Hepatocyte (in vitro differentiated cells): ENCODE data around the gene ARHGAP15. TPM values are rescaled to one million over a fixed set of nuclear protein-coding genes. Genes with fewer than 3 reads are reported as not detected.

Experiments
- DNase-seq: peaks from one replicate; pipeline ENCODE4 v3.0.0-alpha.2; 2016; ENCODE audit warnings: low spot score
- H2AFZ ChIP-seq: fragments of 200-600 bp; sonication (generic); 2 replicates; pipeline ENCODE4 v1.6.0; 2016; ENCODE audit warnings: antibody characterized with exemption, mild to moderate bottlenecking
- H3K27ac ChIP-seq: fragments of 200-600 bp; sonication (generic); 2 replicates; pipeline ENCODE4 v1.5.1; 2016; ENCODE audit warnings: mild to moderate bottlenecking
- H3K27me3 ChIP-seq: fragments of 200-600 bp; sonication (generic); 2 replicates; pipeline ENCODE4 v1.6.1; 2016
- H3K36me3 ChIP-seq: fragments of 200-600 bp; sonication (generic); replicated peaks from 2 replicates; pipeline ENCODE4 v1.5.1; 2016; ENCODE audit warnings: low read depth; ENCODE audit not compliant: insufficient read depth
- H3K4me1 ChIP-seq: fragments of 200-600 bp; sonication (generic); 2 replicates; pipeline ENCODE4 v1.5.1; 2016; ENCODE audit warnings: mild to moderate bottlenecking, moderate library complexity; ENCODE audit not compliant: insufficient read depth
- H3K4me2 ChIP-seq: fragments of 200-600 bp; sonication (generic); 2 replicates; pipeline ENCODE4 v1.6.0; 2016
- H3K4me3 ChIP-seq: fragments of 200-600 bp; sonication (generic); 2 replicates; pipeline ENCODE4 v1.5.1; 2016; ENCODE audit warnings: mild to moderate bottlenecking
- H3K79me2 ChIP-seq: fragments of 200-600 bp; sonication (generic); 2 replicates; pipeline ENCODE4 v1.6.0; 2017; ENCODE audit warnings: mild to moderate bottlenecking
- H3K9me2 ChIP-seq: fragments of 200-600 bp; sonication (generic); replicated peaks from 2 replicates; pipeline ENCODE4 v1.6.0; 2017; ENCODE audit warnings: mild to moderate bottlenecking; ENCODE audit not compliant: insufficient read depth
- H3K9me3 ChIP-seq: fragments of 200-600 bp; sonication (generic); 2 replicates; pipeline ENCODE4 v1.5.1; 2016; ENCODE audit warnings: low read depth, mild to moderate bottlenecking
- H4K20me1 ChIP-seq: fragments of 200-600 bp; sonication (generic); 2 replicates; pipeline ENCODE4 v1.6.0; 2016; ENCODE audit warnings: mild to moderate bottlenecking; ENCODE audit not compliant: insufficient read depth, poor library complexity, severe bottlenecking
- EZH2 ChIP-seq: fragments of 200-600 bp; sonication (generic); IDR thresholded peaks from 2 replicates; pipeline ENCODE4 v1.6.1; 2016; ENCODE audit warnings: antibody characterized with exemption, mild to moderate bottlenecking, borderline replicate concordance
- EZH2phosphoT487 ChIP-seq: fragments of 200-600 bp; sonication (generic); IDR thresholded peaks from one replicate; pipeline ENCODE4 v1.6.1; 2018; ENCODE audit warnings: antibody characterized with exemption, mild to moderate bottlenecking, low read depth, moderate library complexity; ENCODE audit not compliant: unreplicated experiment, severe bottlenecking
- WGBS: methylation state at CpG from one replicate; pipeline ENCODE4 v1.1.6; 2016; ENCODE audit warnings: low lambda C conversion rate; ENCODE audit errors: missing lambda C conversion rate; 5-methylcytosine and 5-hydroxymethylcytosine counted together
- polyA plus RNA-seq: library from polyadenylated mRNA; unstranded; fragments of >200 nt; fragmentation: Nextera tagmentation; extraction: Ambion mirVana; gene quantifications from 2 replicates; pipeline ENCODE4 v1.2.1, GENCODE V29; 2016
- total RNA-seq: library from RNA; depleted of rRNA; stranded (reverse); fragments of >200 nt; gene quantifications from 2 replicates; pipeline ENCODE4 v1.2.3, GENCODE V29; 2014
- TF ChIP-seq, protein P1 (sequence below): fragments of 200-600 bp; sonication (generic); IDR thresholded peaks from 2 replicates; pipeline ENCODE4 v1.5.1; 2016; ENCODE audit warnings: antibody characterized with exemption, mild to moderate bottlenecking; ENCODE audit not compliant: poor library complexity

Gene ARHGAP15
- total and polyA plus RNA-seq, 2 experiments from 2014 or later: 0.17 TPM; not detected in 1

DNA sequence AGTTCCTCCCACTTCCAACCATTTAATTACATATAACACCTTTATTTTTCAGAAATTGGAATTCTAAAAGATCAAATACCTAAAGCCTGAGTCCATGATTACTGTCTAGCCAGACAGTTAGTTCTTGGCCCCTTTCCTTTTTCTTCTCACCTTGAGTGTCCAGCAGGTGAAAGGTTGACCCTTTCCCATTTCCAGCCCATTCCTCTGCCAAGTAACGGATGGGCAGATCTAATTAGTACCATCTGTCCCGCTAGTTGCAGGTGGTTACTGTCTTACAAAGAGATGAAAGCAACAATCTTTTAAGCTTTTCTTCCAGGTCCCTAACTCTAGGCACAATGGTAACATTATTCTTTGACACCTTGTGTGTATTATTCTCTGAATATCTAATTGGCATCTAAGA lies 506.7 kb downstream of the ARHGAP15 start:
- no peaks in the 10 kb centered on the region for H3K9me2 ChIP-seq
- WGBS: 81% methylated on average over 2 of the region's 2 CpGs

DNA sequence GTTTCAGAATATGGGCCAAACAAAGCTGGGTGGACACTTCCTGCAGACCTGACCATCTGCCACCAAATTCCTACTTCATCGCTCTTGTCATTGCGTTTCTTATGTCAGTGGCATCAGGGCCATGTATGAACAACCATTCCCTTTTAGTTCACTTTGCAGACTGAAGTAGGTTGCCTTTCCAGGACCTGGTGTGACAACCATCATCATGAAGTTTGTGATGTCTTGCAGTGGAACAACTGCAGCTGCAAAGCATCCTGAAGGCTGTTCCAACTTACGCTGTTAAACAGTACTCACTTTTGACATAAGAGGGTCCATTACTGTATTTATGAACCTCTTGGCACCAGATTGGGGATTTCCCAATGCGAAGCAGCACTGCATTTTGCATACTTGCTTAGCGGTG lies 511.6 kb downstream of the ARHGAP15 start:
- H3K4me3 ChIP-seq: no peak overlapping the region
- no peaks in the 10 kb centered on the region for H3K79me2 ChIP-seq
- TF ChIP-seq, protein P1, sequence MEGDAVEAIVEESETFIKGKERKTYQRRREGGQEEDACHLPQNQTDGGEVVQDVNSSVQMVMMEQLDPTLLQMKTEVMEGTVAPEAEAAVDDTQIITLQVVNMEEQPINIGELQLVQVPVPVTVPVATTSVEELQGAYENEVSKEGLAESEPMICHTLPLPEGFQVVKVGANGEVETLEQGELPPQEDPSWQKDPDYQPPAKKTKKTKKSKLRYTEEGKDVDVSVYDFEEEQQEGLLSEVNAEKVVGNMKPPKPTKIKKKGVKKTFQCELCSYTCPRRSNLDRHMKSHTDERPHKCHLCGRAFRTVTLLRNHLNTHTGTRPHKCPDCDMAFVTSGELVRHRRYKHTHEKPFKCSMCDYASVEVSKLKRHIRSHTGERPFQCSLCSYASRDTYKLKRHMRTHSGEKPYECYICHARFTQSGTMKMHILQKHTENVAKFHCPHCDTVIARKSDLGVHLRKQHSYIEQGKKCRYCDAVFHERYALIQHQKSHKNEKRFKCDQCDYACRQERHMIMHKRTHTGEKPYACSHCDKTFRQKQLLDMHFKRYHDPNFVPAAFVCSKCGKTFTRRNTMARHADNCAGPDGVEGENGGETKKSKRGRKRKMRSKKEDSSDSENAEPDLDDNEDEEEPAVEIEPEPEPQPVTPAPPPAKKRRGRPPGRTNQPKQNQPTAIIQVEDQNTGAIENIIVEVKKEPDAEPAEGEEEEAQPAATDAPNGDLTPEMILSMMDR: no peak
- TF ChIP-seq EZH2 (no peak), EZH2phosphoT487 (no peak)
- no peak overlapping the region for H2AFZ ChIP-seq
- WGBS: 80% methylated on average over 5 of the region's 5 CpGs
- H3K27ac ChIP-seq: no peak overlapping the region
- H3K9me3 ChIP-seq: no peaks in the 10 kb centered on the region
- no peaks in the 10 kb centered on the region for H3K9me2 ChIP-seq
- no peaks in the 10 kb centered on the region for H3K4me1 ChIP-seq
- H3K36me3 ChIP-seq: no peaks in the 10 kb centered on the region
- H3K27me3 ChIP-seq: no peaks in the 10 kb centered on the region
- H3K4me2 ChIP-seq: no peak overlapping the region
- no peak for DNase-seq
- H4K20me1 ChIP-seq: no peaks in the 10 kb centered on the region

More for the DNA sequence above, 506.7 kb downstream of the ARHGAP15 start:
- H3K79me2 ChIP-seq: no peaks in the 10 kb centered on the region
- H3K9me3 ChIP-seq: no peaks in the 10 kb centered on the region
- no peaks in the 10 kb centered on the region for H4K20me1 ChIP-seq
- H3K27ac ChIP-seq: peak overlapping the region; percentile 8
- no peak overlapping the region for H3K4me3 ChIP-seq
- no peaks in the 10 kb centered on the region for H3K27me3 ChIP-seq
- TF ChIP-seq EZH2 (no peak), EZH2phosphoT487 (no peak)
- TF ChIP-seq, protein P1: no peak
- H3K4me2 ChIP-seq: no peak overlapping the region
- DNase-seq: no peak
- no peak overlapping the region for H2AFZ ChIP-seq
- no peaks in the 10 kb centered on the region for H3K36me3 ChIP-seq
- no peaks in the 10 kb centered on the region for H3K4me1 ChIP-seq

DNA sequence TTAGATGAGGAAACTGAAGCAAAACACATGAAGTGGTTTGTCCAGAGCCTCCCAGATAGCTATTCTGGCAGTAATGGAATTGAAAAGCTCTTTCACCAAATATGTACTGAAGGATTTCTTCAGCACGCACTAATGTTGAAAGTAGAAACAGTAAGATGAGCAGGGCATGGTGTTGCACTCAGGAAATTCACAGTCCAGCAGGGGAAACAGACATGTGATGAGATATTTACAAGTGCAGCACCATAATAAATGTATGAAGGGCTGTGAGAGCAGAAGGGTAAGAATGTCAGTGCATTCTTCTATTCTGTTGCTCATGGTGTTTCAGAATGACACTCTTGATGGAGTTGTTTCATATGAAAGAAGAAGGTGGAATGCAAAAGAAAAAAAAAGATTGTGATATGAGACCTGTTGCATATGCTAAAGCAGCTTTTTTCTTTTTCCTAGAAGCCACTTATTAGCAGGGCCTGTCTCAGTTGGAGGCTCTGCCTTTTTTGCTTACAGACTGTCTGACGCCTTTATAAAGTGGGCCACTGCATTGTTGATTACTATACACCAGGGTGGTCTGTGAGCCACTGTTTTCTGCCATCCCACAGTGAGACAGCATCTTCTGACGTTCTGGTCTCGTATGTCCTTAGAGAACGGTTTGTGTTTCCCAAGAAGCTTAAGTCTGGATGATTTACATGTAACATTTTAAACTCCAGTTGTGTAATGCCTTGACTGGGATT lies 516.9 kb downstream of the ARHGAP15 start:
- Histone ChIP-seq H3K4me1 (no peaks in the 10 kb centered on the region), H2AFZ (no peak overlapping the region), H3K79me2 (no peaks in the 10 kb centered on the region), H3K27ac (peak overlapping the region; percentile 27), H3K4me3 (no peak overlapping the region), H3K9me3 (no peaks in the 10 kb centered on the region), H3K4me2 (no peak overlapping the region), H4K20me1 (no peaks in the 10 kb centered on the region), H3K27me3 (no peaks in the 10 kb centered on the region), H3K36me3 (no peaks in the 10 kb centered on the region), H3K9me2 (no peaks in the 10 kb centered on the region)
- DNase-seq: no peak
- TF ChIP-seq, protein P1: no peak
- TF ChIP-seq EZH2phosphoT487 (no peak), EZH2 (no peak)
- WGBS: 50% methylated on average over 5 of the region's 5 CpGs
